Epidermal melanocyte (primary cell): ENCODE results near the gene BTG4.
A peak's percentile ranks its signal among the peaks of the same experiment; 100 is the strongest.

ENCODE experiments used
- DNase-seq: peaks from one replicate; pipeline ENCODE4 v3.0.0; 2011; ENCODE audit warnings: low spot score; ENCODE audit not compliant: insufficient read length

Gene BTG4

DNA sequence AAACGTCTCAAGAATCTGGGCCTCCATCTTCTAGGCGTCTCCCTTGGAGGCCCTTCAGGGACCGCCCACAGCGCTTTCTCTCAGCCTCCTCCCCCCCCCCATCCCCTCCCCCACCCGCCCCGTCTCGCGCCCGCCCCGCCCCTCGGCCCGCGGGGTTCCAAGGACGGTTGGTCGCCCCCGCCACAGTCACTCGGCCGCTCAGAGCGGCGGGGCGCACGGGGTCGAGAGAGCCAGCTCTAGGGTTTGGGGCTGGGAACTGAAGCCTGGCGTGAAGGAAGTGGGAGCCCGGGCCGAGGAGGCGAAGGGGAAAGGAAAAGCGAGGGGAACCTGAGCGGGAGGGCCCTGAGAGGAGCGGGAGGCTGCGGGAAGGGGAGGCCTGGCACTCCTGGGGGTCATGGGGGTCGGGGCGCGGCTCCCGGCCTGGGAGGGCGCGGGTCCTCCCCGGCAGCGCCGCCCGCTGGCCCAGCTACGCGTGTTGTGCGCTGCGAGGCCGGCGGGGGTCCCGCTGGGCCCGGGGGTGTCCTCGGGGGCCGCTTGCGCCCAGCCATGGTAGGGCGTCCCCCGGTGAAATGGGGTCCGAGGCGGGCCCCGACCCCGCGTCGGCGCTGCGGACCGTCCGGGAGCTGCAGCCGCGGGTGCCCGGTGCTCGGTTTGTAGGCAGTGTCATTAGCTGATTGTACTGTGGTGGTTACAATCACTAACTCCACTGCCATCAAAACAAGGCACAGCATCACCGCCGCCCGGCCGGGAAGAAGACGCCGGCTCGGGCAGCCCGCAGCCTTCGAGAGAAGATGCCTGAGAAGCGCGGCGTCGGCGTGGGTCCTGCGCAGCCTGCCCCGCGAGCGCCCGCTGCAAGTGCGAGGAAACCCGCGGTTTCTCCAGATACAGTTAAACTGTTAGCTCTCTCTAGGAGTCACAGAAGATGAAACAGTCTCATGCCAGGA lies at the start of gene BTG4:
TSS of gene BTG4 (minus strand) at position 91 of the 944 bp plus-strand sequence. CDS start 13,610 bp downstream, outside the sequence.
- no peak for DNase-seq

DNA sequence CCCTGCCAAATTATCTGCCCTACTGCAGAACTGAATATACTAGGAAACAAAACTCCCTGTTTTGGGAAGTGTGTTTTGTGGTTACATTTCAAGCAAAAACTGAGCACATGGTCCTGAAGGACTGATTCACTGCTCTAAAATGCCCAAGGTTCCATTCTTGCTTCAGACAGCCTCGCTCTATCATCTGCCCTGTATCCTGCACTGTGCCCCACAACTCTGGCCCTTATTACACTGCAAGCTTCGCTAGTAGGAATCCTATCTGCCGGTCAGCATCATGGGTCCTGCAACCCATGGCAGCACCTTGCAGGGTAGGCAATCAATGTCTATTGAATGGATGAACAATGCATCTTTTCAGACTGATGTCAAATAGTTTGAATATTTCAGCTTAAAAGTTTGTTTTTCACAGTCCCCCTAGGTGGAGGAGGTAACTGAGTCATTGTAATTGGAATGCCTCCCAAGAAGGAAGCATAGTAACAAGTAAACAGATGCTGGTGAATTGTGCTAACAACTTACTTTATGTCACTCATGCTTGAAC lies 49.7 kb upstream of the BTG4 start:
- no peak for DNase-seq

DNA sequence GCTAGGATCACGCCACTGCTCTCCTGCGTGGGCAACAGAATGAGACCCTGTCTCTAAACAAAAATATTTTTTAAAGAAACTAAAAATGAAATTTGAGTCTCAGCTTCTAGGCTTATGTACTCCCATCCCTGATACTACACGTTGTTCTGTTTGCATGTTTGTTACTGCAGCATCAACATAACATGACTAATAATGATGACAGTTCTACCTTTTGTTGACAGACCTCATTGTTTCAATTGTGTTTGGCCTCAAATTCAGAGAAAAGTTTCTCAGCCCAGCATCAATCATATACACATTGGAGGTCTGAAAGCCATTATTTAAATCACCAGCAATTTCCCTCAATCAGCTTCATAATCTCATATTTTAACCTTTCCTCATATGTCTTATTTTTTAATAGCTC lies 49.1 kb upstream of the BTG4 start:
- no peak for DNase-seq

DNA sequence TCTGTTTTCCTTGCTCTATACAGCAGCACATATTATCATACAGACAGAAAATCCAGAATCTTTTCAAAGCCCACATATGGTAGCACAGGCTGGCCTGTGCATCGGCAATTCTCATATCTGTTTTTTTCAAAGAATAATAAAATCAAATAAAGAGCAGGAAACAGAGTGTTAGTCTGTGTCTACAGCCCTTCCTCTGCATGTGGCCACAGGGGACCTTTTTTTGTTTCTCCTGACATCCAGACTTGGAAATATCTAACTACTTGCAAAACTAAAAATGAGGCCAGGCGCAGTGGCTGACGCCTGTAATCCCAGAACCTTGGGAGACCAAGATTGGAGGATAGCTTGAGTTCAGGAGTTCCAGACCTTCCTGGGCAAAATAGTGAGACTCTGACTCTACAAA lies 48.6 kb upstream of the BTG4 start:
- DNase-seq = no peak

DNA sequence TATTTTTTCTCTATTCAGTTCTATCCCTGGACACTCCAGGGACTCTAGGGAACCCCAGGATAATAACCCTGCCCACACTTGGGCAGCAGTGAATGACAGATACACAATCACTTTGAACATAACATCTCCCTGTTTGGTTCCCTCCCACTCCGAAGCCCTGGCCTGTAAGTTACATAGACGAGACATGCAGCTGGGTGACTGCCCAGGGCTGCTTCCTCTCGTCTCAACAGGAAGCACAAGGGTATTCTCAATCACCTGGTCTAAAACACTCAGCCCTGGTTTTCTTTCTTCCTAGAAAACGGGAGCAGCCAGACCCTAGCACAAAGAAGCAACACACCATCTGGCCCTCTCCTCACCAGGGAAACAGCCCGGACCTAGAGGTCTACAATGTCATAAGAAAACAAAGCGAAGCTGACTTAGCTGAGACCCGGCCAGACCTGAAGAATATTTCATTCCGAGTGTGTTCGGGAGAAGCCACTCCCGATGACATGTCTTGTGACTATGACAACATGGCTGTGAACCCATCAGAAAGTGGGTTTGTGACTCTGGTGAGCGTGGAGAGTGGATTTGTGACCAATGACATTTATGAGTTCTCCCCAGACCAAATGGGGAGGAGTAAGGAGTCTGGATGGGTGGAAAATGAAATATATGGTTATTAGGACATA lies 47.7 kb upstream of the BTG4 start:
- no peak for DNase-seq

DNA sequence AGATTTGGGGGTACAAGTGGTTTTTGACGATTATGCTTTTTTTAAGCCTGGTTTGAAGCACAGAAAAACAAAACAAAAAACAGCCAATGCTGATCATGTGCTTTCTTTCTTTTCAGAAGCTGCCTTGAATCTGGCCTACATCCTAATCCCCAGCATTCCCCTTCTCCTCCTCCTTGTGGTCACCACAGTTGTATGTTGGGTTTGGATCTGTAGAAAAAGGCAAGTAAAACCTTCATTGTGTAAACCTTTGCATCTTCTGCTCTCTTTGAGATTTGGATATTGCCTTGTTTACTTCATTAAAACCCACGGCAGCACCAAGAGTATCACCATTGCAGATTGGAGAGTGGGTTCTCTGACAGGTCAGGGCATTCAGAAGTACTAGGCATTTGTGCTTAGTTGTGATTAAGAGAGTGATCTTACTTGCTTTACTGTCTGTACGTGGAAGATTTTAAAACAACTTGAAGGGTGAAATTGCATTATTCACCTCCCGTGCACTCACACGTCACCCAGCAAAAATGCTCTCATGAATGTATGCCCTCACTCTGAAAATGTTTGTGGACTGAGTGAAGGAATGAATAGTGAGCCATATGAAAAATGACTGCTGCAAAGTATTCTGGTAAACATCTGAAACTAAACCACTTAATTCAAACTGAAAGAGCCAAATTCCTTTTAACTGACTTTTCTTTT lies 45.4 kb upstream of the BTG4 start:
- peak; percentile 32 for DNase-seq

DNA sequence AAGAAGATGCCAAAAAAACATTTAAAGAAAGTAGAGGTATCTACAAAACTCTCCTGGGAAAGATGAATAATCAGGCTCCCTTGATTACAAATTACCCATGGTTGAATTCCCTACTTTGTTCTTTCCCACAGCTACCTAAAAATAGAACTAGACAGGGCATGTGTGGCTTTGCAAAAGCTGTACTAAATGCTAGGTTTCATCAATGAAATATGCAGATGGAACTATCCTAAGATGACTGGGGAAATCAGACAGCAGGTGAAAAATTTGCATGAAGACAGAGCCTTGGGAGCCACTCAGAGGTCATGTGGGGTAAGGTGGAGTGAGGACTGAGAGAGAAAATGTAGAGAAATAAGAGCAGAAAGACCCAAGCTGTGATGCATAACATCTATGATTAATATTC lies 43.1 kb upstream of the BTG4 start:
- DNase-seq = no peak

DNA sequence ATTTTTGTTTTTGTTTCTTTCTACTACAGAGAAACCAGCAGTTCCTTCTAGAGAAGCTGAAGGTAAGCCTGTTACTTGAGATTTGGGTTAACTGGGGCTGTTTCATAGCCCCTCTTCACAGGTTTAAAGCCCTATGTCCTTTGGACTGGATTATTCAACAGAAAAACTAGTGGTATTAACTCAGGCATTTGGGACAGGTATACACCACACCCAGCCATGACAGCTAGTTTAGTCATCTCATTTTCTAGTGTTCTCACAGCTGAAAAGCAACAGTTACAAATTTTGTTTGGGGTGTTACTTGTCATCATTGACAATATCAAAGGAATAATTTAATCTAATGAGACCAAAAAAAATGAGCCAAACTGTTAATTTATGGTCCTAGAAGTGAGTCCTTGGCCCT lies 42.3 kb upstream of the BTG4 start:
- DNase-seq = no peak

DNA sequence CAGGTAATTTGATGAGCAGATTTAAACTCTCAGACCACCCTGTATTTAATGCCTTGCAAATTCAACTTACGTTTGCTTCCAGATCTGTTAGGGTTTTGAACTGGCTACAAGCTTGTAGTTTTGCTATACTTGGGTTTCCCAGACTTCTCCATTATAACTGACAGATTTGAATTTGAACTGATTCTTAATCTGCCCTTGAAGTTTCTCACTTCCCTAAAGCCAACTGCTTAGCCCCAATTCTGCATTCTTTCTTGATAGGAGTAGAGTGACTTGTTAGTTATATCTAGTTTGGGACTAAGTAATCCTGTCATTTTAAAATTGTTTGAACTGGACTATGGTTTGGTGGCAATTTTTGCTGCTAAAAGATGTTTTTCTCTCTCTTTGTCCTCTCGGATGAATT lies 38.1 kb upstream of the BTG4 start:
- no peak for DNase-seq

DNA sequence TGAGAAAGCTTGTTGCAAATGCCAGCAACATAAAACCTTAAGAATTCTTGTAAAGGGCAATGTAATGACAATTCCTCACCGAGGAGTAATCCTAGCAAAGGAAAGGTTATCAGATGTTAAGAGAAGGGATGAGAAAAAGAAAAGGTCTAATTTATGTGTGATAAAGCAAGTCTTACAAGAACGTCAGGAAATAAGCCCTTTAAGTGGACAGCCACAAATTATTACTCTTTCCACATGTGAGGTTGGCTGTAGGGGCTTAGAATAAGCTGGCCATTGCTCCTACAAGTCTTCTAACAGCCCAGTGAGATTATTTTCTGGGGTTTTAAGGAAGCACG lies 37.6 kb upstream of the BTG4 start:
- no peak for DNase-seq

DNA sequence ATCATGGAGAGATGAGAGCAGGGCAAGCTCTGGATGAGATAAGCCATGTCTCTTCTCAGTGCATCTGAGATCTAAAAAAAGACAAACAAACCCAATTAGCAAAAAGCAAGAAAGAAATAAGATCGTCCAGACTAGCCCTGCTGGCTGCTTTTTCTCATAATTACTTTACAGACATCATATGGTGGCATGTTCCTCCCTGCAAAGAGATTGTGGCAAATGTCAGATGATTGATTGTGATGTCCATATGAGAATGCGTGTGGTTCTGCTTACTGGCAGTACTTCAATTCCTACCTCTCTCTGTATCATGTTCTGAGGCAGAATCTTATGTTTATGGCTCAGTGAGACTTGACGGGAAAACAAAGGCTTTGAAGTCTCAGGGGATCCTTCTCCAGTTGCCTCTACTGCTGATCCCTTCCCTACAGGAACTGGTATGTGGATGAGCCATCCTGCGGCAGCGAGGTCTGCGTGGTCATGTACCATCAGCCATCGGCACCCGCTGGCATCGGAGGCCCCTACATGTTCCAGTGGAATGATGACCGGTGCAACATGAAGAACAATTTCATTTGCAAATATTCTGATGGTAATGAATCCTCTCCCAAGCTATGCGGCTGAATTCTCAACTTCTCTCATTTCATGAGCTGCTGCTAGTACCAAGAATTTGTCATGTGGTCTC lies 37.1 kb upstream of the BTG4 start:
- no peak for DNase-seq

DNA sequence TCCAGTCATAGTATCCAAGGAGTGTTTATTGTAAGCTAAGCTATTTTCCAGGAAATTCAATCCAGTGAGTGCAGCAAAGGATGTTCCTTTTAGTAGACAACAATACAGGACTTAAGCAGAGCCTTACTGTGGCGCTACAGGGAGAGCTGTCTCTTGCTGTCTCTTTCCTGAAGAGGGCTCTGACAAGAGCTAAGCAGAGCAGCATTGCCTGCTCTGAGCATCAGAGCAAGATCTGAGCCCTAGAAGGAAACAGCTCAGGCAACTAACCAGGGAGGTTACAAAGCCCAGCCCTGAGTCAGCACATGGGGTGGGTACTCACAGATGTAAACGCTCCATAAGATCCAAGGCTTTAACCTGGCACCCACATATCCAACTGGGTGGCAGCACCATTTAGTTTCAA lies 36.3 kb upstream of the BTG4 start:
- DNase-seq = no peak

DNA sequence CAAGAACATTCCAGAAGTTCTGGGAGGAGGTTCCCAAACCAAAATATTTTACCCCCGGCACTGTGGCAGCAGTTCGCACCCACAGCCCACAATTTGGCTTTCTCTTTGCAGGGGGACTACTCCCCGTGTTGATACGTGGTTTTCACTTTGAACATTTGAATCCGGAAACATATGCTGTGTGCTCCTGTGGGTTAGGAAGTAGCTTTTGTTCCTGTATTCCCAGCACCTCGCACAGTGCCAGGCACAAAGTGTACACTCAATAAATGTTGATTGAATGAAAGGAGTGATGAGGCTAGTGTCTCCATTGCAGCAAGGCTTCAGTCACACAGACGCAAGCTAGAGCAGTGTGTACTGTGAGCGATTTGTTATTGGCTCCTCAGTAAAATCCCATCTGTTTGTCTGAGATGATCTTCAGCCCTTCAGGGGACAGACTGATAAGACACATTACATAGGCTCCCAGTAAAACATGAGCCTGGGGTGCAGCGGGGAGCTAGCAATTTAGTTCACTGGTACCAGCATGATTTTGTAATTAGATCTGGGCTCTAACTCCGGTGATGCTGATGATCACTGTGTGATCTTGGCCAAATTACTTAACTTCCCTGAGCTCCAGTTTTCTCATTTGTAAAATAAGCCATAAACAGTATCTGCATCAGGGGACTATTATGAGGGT lies 30.6 kb upstream of the BTG4 start:
- no peak for DNase-seq

DNA sequence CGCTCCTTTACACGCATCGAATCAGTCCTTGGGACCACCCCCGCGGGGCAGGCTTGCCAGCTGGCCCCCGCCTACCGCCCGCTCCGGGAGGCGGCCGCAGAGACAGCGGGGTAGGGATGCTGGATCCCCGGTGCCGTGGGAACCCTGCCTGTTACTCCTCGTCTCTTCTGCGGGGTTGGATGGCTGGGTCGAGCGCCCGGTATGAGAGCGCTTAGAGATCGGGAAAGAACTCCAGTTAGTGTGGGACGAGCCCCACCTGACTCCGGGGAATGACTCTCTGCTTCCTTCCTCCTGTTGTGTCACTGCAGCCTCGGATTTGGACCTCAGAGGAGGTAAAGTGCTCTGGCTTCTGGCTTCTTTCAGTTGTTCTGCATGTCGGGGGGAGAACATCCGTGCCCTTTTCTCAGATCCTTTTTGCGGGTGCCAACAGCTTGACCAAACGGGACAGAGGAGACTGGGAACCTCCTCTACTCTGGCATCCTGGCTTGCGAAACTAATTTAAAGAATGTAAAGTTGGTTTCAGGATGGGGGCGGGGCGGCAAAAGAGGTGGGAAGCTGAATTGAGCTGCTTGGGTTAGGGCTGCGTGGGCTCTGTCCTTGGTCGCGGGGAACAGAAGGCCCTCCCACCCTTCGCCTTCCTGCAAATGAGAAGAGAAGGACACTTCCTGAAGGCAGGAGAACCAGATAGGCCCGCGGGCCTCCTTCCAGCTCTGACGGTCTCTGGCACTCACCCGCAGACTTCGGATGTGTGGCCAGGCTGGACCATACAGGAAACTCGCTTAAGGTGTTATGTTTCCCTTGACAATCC lies 29.3 kb upstream of the BTG4 start:
- no peak for DNase-seq

DNA sequence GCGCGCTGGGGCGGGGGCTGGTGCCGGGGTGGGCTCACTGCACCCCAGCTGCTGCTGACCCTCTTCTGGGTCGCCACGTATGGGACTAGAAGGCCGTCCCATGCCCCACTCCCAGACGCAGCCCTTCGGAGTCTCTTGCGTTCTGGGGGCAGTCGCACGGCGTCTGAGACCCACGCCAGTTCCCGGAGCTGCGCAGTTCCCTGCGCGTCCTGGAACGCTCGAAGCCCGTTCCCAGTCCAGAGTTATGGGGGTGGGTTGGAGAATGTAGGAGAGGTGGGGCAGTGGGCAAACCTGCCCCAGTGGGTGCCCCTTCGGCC lies 28.7 kb upstream of the BTG4 start:
- no peak for DNase-seq

DNA sequence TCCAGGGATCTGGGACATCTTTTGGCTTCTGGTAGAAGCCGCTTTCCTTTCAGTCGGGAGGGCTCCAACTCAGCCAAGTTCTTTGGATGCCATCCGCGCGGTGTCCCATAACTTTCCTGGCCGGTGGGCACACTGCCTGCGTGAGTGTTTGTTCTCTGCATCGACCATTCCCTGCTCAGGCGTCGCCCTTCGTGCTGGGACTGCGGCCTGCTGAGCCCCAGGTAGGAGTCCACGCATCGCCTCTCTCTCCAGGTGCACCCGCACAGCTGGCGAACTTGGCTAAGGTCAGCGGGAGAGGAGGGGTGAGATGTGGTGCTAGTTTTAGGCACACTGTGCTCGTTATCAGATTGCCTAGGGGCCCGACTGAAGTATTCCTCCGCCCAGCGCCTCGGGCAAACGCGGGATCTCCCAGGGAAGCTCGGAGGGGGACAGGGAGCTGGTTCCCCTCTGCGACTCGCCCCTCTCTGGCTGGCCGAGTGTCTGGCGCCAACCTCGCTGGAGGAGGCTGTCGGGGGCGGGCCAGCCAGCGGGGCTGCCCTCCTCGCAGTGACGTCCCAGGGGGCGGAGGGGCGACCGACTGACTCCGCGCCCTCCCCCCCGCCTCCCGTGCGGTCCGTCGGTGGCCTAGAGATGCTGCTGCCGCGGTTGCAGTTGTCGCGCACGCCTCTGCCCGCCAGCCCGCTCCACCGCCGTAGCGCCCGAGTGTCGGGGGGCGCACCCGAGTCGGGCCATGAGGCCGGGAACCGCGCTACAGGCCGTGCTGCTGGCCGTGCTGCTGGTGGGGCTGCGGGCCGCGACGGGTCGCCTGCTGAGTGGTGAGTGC lies 28.1 kb upstream of the BTG4 start, which contains the start of gene LAYN:
TSS of gene LAYN (plus strand) at position 607 of the 823 bp plus-strand sequence. CDS start at position 731, 124 bp downstream.
- peak; percentile 46 for DNase-seq

DNA sequence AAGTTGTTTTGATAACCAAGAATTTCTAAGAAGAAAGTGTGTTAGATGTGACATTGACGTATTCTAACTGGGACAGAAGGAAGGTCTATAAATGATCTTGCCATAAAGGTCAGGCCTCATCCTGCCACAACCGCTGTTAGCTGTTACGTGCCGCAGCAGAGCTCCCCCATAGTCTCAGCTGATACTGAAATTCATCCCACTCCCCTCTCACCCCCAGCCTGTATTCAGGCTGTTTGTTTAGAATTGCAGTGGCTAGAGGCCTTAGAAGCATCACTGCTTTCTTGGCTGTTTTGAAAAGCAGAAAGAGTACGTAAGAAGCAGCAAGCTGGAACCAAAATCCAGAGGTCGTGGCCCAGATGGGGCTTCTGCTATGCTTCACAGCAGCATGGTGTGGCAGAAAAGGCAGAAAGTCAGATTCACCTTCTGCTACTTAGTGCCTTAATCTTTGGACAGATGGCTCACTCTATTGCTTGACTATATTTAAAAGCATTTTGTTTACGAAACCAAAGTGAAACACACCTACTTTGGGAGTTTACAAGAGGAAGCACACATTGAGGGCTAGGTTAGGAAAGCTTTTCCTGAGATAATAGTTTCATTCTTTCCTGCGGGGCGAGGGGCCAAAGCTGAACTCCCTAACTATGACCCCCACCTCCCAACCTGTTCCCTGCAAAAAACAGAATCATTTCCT lies 27.4 kb upstream of the BTG4 start:
- DNase-seq = no peak

DNA sequence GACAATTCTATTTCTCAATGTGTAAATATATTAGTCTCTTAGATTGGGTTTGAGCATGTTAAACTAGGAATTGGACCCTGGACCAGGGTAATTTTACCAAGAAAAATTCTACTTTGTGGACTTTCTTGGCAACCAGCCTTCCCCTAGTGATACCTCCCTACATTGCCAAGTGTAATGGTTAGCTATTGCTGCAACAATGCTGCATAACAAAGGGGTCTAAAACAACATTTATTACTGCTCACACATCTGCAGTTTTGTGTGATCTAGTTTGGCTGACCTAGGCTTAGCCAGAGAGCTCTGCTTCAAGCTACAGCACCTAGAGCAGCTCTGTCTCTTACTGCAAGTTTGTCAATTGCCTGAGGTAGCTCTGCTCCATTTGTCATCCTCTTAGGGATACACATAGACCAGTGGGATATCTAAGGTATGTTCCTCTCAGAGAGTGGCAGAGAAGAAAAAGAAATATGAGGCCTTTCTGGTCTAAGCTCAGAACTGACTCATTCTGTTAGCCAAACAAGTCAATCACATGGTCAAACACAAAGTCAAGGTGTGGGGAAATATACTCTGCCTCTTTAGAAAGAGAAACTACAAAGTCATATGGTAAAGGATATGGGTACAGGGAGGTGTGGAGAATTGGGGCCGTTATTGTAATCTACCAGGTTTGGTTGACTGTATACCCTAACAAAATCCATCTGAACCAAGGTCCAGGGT lies 26.4 kb upstream of the BTG4 start:
- DNase-seq = no peak
